Nephron (organoid): ENCODE measurements around the gene NRIP2.

ENCODE experiments used
- H3K27ac Mint-ChIP-seq, 3 experiments: 2 replicates each; pipeline ENCODE4 v1.8.0; 2020; ENCODE audit warnings: mixed read lengths in 3 of 3, mild to moderate bottlenecking in 2 of 3, moderate library complexity in 1 of 3
- H3K27me3 Mint-ChIP-seq: 2 replicates; pipeline ENCODE4 v1.8.0; 2021; ENCODE audit warnings: low read depth, mild to moderate bottlenecking, moderate library complexity, mixed read lengths
- H3K36me3 Mint-ChIP-seq: 2 replicates; pipeline ENCODE4 v1.8.0; 2020; ENCODE audit warnings: low read depth, mixed read lengths
- H3K4me1 Mint-ChIP-seq: 2 replicates; pipeline ENCODE4 v1.8.0; 2020; ENCODE audit warnings: mixed read lengths
- H3K4me3 Mint-ChIP-seq, 3 experiments: 2 replicates each; pipeline ENCODE4 v1.8.0; 2020; ENCODE audit warnings: mild to moderate bottlenecking in 3 of 3, mixed read lengths in 3 of 3, moderate library complexity in 2 of 3
- H3K9me3 Mint-ChIP-seq: 2 replicates; pipeline ENCODE4 v1.8.0; 2020; ENCODE audit warnings: mixed read lengths
- TF ChIP-seq, protein P1 (sequence below), 3 experiments: fragments of 200-600 bp; sonication (generic); IDR thresholded peaks; one replicate each; pipeline ENCODE4 v1.5.0; 2021; ENCODE audit warnings: antibody characterized with exemption in 3 of 3; ENCODE audit not compliant: unreplicated experiment in 3 of 3

Gene NRIP2

DNA sequence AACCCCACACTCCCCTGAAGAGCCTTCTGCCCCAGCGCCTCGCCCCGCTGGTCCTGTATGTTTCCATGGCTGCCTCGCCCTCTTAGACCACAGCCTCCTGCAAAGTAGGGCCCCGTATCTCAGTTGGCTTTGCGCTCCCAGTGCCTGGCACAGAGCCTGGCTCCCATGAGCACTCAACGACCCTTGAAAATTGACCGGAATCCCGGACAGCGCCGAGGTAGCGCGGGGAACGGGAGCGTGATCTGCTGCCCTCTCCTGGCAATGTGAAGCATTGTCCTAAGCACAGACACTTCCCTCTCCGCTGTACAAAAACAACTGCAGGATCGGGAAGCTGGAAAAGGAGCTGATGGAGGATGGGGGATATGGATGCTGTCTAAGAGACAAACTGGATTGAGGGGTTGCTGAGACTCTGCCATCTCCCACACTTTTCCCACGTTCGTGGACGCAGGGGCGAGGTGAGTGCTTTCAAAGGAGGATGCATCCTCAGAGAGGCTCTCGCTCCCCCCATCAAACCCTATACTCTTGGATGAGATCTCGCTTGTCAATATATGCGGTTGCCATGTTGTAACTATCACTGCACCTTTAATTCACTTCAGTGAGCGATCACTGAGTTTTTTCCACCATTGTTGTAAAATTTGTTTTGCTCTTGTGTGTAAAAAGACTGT lies 50.8 kb downstream of the NRIP2 start:
- H3K27me3 Mint-ChIP-seq = peaks cover 25% of the 10 kb centered on the region
- H3K4me3 Mint-ChIP-seq = peak overlapping the region in 1 of 3 experiments; percentile 10
- TF ChIP-seq, protein P1, sequence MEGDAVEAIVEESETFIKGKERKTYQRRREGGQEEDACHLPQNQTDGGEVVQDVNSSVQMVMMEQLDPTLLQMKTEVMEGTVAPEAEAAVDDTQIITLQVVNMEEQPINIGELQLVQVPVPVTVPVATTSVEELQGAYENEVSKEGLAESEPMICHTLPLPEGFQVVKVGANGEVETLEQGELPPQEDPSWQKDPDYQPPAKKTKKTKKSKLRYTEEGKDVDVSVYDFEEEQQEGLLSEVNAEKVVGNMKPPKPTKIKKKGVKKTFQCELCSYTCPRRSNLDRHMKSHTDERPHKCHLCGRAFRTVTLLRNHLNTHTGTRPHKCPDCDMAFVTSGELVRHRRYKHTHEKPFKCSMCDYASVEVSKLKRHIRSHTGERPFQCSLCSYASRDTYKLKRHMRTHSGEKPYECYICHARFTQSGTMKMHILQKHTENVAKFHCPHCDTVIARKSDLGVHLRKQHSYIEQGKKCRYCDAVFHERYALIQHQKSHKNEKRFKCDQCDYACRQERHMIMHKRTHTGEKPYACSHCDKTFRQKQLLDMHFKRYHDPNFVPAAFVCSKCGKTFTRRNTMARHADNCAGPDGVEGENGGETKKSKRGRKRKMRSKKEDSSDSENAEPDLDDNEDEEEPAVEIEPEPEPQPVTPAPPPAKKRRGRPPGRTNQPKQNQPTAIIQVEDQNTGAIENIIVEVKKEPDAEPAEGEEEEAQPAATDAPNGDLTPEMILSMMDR (IDR thresholded peaks at IDR 0.05; ENCODE audit: unreplicated experiment in 3 of 3) = peak; percentile 76 to 89 (median 77)
- no peak overlapping the region for H3K27ac Mint-ChIP-seq
- no peaks in the 10 kb centered on the region for H3K36me3 Mint-ChIP-seq
- no peaks in the 10 kb centered on the region for H3K9me3 Mint-ChIP-seq
- peaks cover 7% of the 10 kb centered on the region for H3K4me1 Mint-ChIP-seq

DNA sequence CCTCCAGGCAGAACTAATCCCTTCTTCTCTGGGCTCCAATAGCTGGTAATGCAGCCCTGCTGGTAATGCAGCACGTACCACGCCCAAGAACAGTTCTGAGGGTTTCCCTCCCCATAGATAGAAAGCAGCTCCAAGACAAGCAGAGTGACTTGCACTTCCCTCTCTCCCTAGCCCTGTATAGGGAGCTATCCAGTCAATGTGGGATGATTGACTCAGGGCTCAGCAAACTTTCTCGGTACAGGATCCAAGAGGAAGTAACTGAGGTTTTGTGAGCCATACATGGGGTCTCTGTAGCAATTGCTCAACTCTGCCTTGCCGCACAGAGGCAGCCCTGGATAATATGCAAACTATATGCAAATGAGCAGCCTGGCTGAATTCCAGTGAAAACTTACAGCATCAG lies 55.6 kb downstream of the NRIP2 start:
- peaks cover 6% of the 10 kb centered on the region for H3K4me1 Mint-ChIP-seq
- TF ChIP-seq, protein P1 (IDR thresholded peaks at IDR 0.05; ENCODE audit: unreplicated experiment in 3 of 3) = no peak
- no peaks in the 10 kb centered on the region for H3K9me3 Mint-ChIP-seq
- no peak overlapping the region for H3K27ac Mint-ChIP-seq
- H3K4me3 Mint-ChIP-seq = no peak overlapping the region
- peaks cover 16% of the 10 kb centered on the region for H3K27me3 Mint-ChIP-seq
- H3K36me3 Mint-ChIP-seq = no peaks in the 10 kb centered on the region

DNA sequence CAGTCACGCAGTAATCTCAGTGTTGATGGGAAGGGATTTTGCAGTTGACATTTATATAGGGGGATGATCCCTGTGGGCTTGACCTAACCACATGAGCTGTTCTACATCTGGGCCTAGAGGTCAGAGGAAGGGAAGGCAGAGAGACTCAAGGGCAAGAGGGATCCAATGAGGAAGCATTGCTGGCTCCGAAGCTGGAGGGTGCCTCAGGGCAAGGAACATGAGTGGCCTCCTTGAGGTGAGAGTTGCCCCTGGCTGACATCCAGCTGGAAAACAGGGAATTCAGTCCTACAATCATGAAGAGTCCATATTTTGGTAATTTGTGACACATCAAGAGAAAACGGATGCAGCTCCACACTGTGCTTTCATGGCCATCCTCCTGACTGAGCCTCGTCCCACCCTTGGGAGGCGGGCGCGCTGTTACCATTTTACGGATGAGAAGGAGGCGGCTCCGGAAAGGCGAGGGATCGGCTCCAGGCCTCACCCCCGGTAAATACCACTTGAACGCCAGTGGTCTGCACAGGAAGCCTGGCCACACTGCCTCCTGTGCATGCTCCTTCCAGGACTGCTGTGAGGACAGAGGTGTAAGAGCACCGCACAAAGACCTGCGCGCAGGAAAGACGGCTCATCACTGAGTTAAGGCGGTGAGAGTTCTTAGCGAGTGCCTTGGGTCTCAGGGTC lies 58.6 kb downstream of the NRIP2 start:
- Mint-ChIP-seq H3K9me3 (no peaks in the 10 kb centered on the region), H3K27me3 (peaks cover 9% of the 10 kb centered on the region), H3K4me1 (no peaks in the 10 kb centered on the region), H3K4me3 (no peak overlapping the region), H3K27ac (no peak overlapping the region), H3K36me3 (no peaks in the 10 kb centered on the region)
- TF ChIP-seq, protein P1 (IDR thresholded peaks at IDR 0.05; ENCODE audit: unreplicated experiment in 3 of 3) = no peak

DNA sequence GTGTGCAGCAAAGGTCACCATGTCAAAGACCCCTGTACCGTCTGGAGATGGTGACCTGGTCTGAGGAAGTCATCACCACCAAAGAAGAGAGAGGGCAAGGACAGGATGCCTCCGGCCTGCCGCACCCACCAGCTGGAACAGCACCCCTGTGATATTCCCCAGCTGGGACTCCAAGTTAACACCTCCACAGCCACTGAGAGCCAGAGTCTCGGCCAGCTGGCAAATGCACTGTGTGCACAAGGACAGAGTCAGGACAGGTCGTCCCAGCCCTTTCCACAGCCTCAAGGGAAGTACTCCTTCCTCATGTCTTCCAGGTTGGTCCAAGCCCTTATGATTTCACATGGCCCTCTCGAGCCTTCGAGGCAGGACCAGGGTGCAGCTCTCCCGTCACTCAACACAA lies 59.4 kb downstream of the NRIP2 start:
- Mint-ChIP-seq H3K36me3 (no peaks in the 10 kb centered on the region), H3K4me1 (no peaks in the 10 kb centered on the region), H3K9me3 (no peaks in the 10 kb centered on the region)

More for the DNA sequence above, 59.4 kb downstream of the NRIP2 start:
- no peak overlapping the region for H3K4me3 Mint-ChIP-seq
- H3K27ac Mint-ChIP-seq = no peak overlapping the region
- peaks cover 9% of the 10 kb centered on the region for H3K27me3 Mint-ChIP-seq
- TF ChIP-seq, protein P1 (IDR thresholded peaks at IDR 0.05; ENCODE audit: unreplicated experiment in 3 of 3) = no peak
